Adrenal gland (tissue), 12 donors: ENCODE data around the gene CACNA1B. TPM values are rescaled to one million over a fixed set of nuclear protein-coding genes. Genes with fewer than 3 reads are reported as not detected.

Experiments
- DNase-seq, 7 donors: peaks; one replicate each; pipeline ENCODE4 v3.0.0-alpha.2; 2019 to 2020
- H3K27ac ChIP-seq, 5 donors: fragments of 200-600 bp; sonication (generic) in 4 of 5; 1 replicate in 3 of 5; 2 replicates in 2 of 5; pipeline versions ENCODE4 v1.5.1 to v1.8.0; 2016 to 2020; ENCODE audit warnings: mild to moderate bottlenecking in 1 of 5
- H3K27me3 ChIP-seq: fragments of 200-600 bp; 2 replicates; pipeline ENCODE4 v1.8.0; 2021
- H3K36me3 ChIP-seq, 2 donors: fragments of 200-600 bp; replicated peaks in 1 of 2; 1 replicate in 1 of 2; 2 replicates in 1 of 2; pipeline versions ENCODE4 v1.5.1 to v1.8.0; 2018 to 2022
- H3K4me1 ChIP-seq, 2 donors: fragments of 200-600 bp; replicated peaks in 1 of 2; 1 replicate in 1 of 2; 2 replicates in 1 of 2; pipeline versions ENCODE4 v1.5.1 to v1.8.0; 2018 to 2021
- H3K4me3 ChIP-seq, 4 donors: fragments of 200-600 bp; sonication (generic) in 3 of 4; one replicate each; pipeline ENCODE4 v1.5.1; 2016 to 2018
- H3K9me3 ChIP-seq, 3 donors: fragments of 200-600 bp; sonication (generic) in 1 of 3; replicated peaks in 1 of 3; 1 replicate in 2 of 3; 2 replicates in 1 of 3; pipeline versions ENCODE4 v1.5.1 to v1.8.0; 2016 to 2021
- CTCF ChIP-seq, 6 experiments: fragments of 450-650 bp in 4 of 6; fragments of 200-600 bp in 2 of 6; sonication (generic) in 1 of 6; IDR thresholded peaks; 1 replicate in 5 of 6; 2 replicates in 1 of 6; pipeline versions ENCODE4 v1.5.1 to v1.8.0; 2016 to 2021; ENCODE audit warnings: antibody characterized with exemption in 6 of 6, mild to moderate bottlenecking in 2 of 6, moderate library complexity in 1 of 6
- POLR2A ChIP-seq, 2 donors: fragments of 450-650 bp; IDR thresholded peaks; one replicate each; pipeline ENCODE4 v1.6.1; 2017; ENCODE audit warnings: antibody characterized with exemption in 2 of 2, mild to moderate bottlenecking in 2 of 2, moderate library complexity in 1 of 2
- WGBS, 4 donors: extraction: QIAGEN DNeasy Blood & Tissue Kit in 2 of 4; methylation state at CpG; one replicate each; pipeline versions ENCODE4 v1.1.5 to v1.1.7; 2013 to 2017; 5-methylcytosine and 5-hydroxymethylcytosine counted together
- intact Hi-C, 2 donors: fragments of 100-400 bp; cut with DNase I; formaldehyde crosslinking; loops; one replicate each; pipeline versions ENCODE4 v1.14.1 to v1.15.0; 2022 to 2023
- polyA plus RNA-seq, 3 donors: library from polyadenylated mRNA; stranded (reverse); fragments of 200-250 nt in 2 of 3; fragments of 350-450 nt in 1 of 3; fragmentation: Illumina TruSeq in 1 of 3; extraction: RNeasy Lipid Tissue Mini Kit (QIAGEN cat#74804) in 1 of 3; gene quantifications; one replicate each; pipeline ENCODE4 v1.2.3, GENCODE V29; 2013 to 2014
- total RNA-seq, 9 donors: library from RNA; depleted of rRNA in 4 of 9; stranded (reverse); fragments of >200 nt in 4 of 9; fragments of 120-200 nt in 1 of 9; fragmentation: NEBNext Ultra II Directional in 1 of 9; extraction: Animal tissue kit (Norgen Biotek cat#: 25700) in 1 of 9; gene quantifications; one replicate each; pipeline versions ENCODE4 v1.1.0 to v1.2.4, GENCODE V29; 2013 to 2023
- donor health status: healthy with polysubstance abuse.
- donor health status: Bipolar disorder and iron deficiency.
- donor health status: DM: yes; HTN: yes; CAD: no.
- donor health status: DM: no; HTN: no; CAD: no.
- donor health status: DM: no; HTN: no; CAD: no.
- donor health status: DM: yes; HTN: yes; CAD: no.

Gene CACNA1B
- total and polyA plus RNA-seq, 12 donors = 0.04 to 4.9 (median 1.1) TPM; not detected in 1

- Histone ChIP-seq H3K36me3 (no peaks in the 10 kb centered on the region), H3K9me3 (no peaks in the 10 kb centered on the region), H3K27me3 (no peaks in the 10 kb centered on the region), H3K27ac (no peak overlapping the region), H3K4me1 (no peaks in the 10 kb centered on the region), H3K4me3 (no peak overlapping the region)
- TF ChIP-seq CTCF (IDR thresholded peaks at IDR 0.05) (no peak), POLR2A (IDR thresholded peaks at IDR 0.05) (no peak)
- intact Hi-C loops = no loop called here
- peak in 4 of 7 donors; percentile 3 to 38 (median 9) for DNase-seq
- WGBS, 4 donors = 72 to 85% (median 80%) methylated on average over 11 to 13 of the region's 13 CpGs
These were observed 220.0 kb downstream of the CACNA1B start for GRCh38 chr9:138097501-138097991.

- H3K4me1 ChIP-seq = no peaks in the 10 kb centered on the region
- no peaks in the 10 kb centered on the region for H3K27me3 ChIP-seq
- intact Hi-C loops = no loop called here
- H3K27ac ChIP-seq = no peak overlapping the region
- no peaks in the 10 kb centered on the region for H3K9me3 ChIP-seq
- 78 to 89% (median 86%) methylated on average over 13 to 18 of the region's 18 CpGs for WGBS, 4 donors
- no peak for TF ChIP-seq POLR2A (IDR thresholded peaks at IDR 0.05)
- TF ChIP-seq CTCF (IDR thresholded peaks at IDR 0.05) = no peak
- peak in 3 of 7 donors; percentile 3 to 38 (median 5) for DNase-seq
- no peak overlapping the region for H3K4me3 ChIP-seq
- no peaks in the 10 kb centered on the region for H3K36me3 ChIP-seq
These were observed 220.7 kb downstream of the CACNA1B start for GRCh38 chr9:138098116-138098907.

GRCh38 chr9:138098908-138099791, 221.6 kb downstream of the CACNA1B start:
- intact Hi-C loops = no loop called here
- peak in 3 of 7 donors; percentile 1 to 38 (median 3) for DNase-seq
- no peaks in the 10 kb centered on the region for H3K9me3 ChIP-seq

More at GRCh38 chr9:138098908-138099791, 221.6 kb downstream of the CACNA1B start:
- H3K27me3 ChIP-seq = no peaks in the 10 kb centered on the region
- no peak for TF ChIP-seq CTCF (IDR thresholded peaks at IDR 0.05)
- no peak for TF ChIP-seq POLR2A (IDR thresholded peaks at IDR 0.05)
- H3K4me1 ChIP-seq = no peaks in the 10 kb centered on the region
- H3K36me3 ChIP-seq = no peaks in the 10 kb centered on the region
- H3K27ac ChIP-seq = no peak overlapping the region
- no peak overlapping the region for H3K4me3 ChIP-seq
- 88 to 92% (median 90%) methylated on average over 13 to 22 of the region's 22 CpGs for WGBS, 4 donors
